Heart right ventricle (tissue), 16 donors: ENCODE measurements around the gene CCDC178. TPM values are rescaled to one million over a fixed set of nuclear protein-coding genes. Genes with fewer than 3 reads are reported as not detected.
"Not testable (repeated sequence)": the region's sequence is repeated elsewhere in the genome, so short reads cannot be mapped to it uniquely, and the experiment has no call there.

ENCODE experiments used
- ATAC-seq, 8 donors: fragments of 200-7000 bp; cut with Tn5 transposase; one replicate each; pipeline ENCODE4 v1.9.1; 2020; ENCODE audit warnings: mild to moderate bottlenecking in 8 of 8, moderate library complexity in 8 of 8, moderate number of reproducible peaks in 1 of 8
- DNase-seq, 2 donors: peaks; one replicate each; pipeline ENCODE4 v3.0.0-alpha.2; 2020
- H3K27ac ChIP-seq, 10 donors: fragments of 200-600 bp; sonication (generic) in 2 of 10; one replicate each; pipeline versions ENCODE4 v1.5.0 to v1.8.0; 2020 to 2022; ENCODE audit warnings: mild to moderate bottlenecking in 3 of 10
- H3K27me3 ChIP-seq, 7 donors: fragments of 200-600 bp; one replicate each; pipeline ENCODE4 v1.8.0; 2021 to 2022; ENCODE audit warnings: mild to moderate bottlenecking in 2 of 7
- H3K36me3 ChIP-seq, 9 donors: fragments of 200-600 bp; sonication (generic) in 1 of 9; one replicate each; pipeline versions ENCODE4 v1.5.0 to v1.8.0; 2020 to 2022; ENCODE audit warnings: mild to moderate bottlenecking in 2 of 9
- H3K4me1 ChIP-seq, 9 donors: fragments of 200-600 bp; sonication (generic) in 1 of 9; one replicate each; pipeline versions ENCODE4 v1.5.0 to v1.8.0; 2020 to 2022; ENCODE audit warnings: mild to moderate bottlenecking in 4 of 9
- H3K4me3 ChIP-seq, 10 donors: fragments of 200-600 bp; sonication (generic) in 2 of 10; one replicate each; pipeline versions ENCODE4 v1.5.0 to v1.8.0; 2020 to 2022; ENCODE audit warnings: mild to moderate bottlenecking in 7 of 10, moderate library complexity in 2 of 10
- H3K9me3 ChIP-seq, 11 donors: fragments of 200-600 bp in 10 of 11; sonication (generic) in 2 of 11; one replicate each; pipeline versions ENCODE4 v1.5.0 to v1.8.0; 2013 to 2022; ENCODE audit warnings: mild to moderate bottlenecking in 2 of 11, control low read depth in 1 of 11, moderate library complexity in 1 of 11
- WGBS, 2 donors: extraction: QIAGEN DNeasy Blood & Tissue Kit; methylation state at CpG; one replicate each; pipeline ENCODE4 v1.1.7; 2013; ENCODE audit warnings: inconsistent platforms in 1 of 2; 5-methylcytosine and 5-hydroxymethylcytosine counted together
- intact Hi-C, 10 donors: fragments of 100-400 bp; cut with DNase I; formaldehyde crosslinking; loops; one replicate each; pipeline versions ENCODE4 v1.11.1 to v1.14.2; 2022
- polyA plus RNA-seq, 2 donors: library from polyadenylated mRNA; stranded (reverse); fragments of 200-250 nt; gene quantifications; one replicate each; pipeline ENCODE4 v1.2.3, GENCODE V29; 2013
- total RNA-seq, 10 donors: library from RNA; stranded (reverse); fragmentation: NEBNext Ultra II Directional in 3 of 10; extraction: Animal tissue kit (Norgen Biotek cat#: 25700) in 3 of 10; gene quantifications; one replicate each; pipeline versions ENCODE4 v1.2.1 to v1.2.4, GENCODE V29; 2021 to 2023
- TF ChIP-seq, protein P1 (sequence below), 9 donors: fragments of 200-600 bp; sonication (generic) in 2 of 9; IDR thresholded peaks; one replicate each; pipeline versions ENCODE4 v1.5.0 to v1.8.0; 2021 to 2022; ENCODE audit warnings: antibody characterized with exemption in 9 of 9, mild to moderate bottlenecking in 5 of 9, moderate library complexity in 1 of 9
- donor health status: Arrhythmogenic right ventricular cardiomyopathy.
- donor health status: ischemic (EF 13 %, LVEDD 7.1; RV severe dilation, severe dysfunction).
- donor health status: healthy with polysubstance abuse.
- donor health status: DM: no; HTN: yes; CAD: no.
- donor health status: DM: no; HTN: no; CAD: no.
- donor health status: ischemic (EF 25% LVEDD 6.9; RV normal size, moderate dysfunction).
- donor health status: ischemic (EF 25% LVEDD 5.7; RV mildly dilated, moderate dysfunction).
- donor health status: healthy.
- donor health status: DM: yes; HTN: yes; CAD: no.
- donor health status: Ischemic cardiomyopathy.
- donor health status: ischemic (EF 35%, LVEDD 5.7; RV mildly dilated, moderate dysfunction).
- donor health status: nonischemic (EF 11% LVEDD 7.7; RV severe dilation, severe dysfunction).
- donor health status: DM: yes; HTN: yes; CAD: no.
- donor health status: PGD.
- donor health status: ischemic (EF 29% LVEDD 5.4; RV normal size, mild dysfunction).
- donor health status: nonischemic (EF 23%, LVEDD 6.1; RV moderate dilation, normal function).

CCDC178 gene
- total and polyA plus RNA-seq, 12 donors, result 0.28 to 1.5 (median 0.43) TPM; not detected in 6

GRCh38 chr18:32956591-32957315 is 483.8 kb downstream of the CCDC178 start:
- WGBS, 2 donors, result 49 to 53% methylated on average over 3 of the region's 3 CpGs

DNA sequence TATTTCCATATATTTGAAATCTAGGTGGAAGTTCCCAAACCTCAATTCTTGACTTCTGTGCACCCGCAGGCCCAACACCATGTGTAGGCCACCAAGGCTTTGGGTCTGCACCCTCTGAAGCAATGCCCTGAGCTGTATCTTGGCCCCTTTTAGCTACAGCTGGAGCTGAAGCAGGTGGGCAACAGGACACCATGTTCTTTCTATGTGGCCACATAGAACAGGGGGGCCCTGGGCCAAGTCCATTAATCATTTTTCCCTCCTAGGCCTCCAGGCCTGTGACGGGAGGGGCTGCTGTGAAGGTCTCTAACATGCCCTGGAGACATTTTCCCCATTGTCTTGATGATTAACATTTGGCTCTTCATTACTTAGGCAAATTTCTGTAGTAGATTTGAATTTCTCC is 488.2 kb downstream of the CCDC178 start:
- H3K9me3 ChIP-seq, H3K27me3 ChIP-seq, DNase-seq, H3K27ac ChIP-seq, H3K4me3 ChIP-seq, H3K4me1 ChIP-seq, H3K36me3 ChIP-seq, ATAC-seq, intact Hi-C loops: not testable (repeated sequence)
- WGBS, 2 donors, result 85 to 88% methylated on average over 2 of the region's 2 CpGs

More at GRCh38 chr18:32956591-32957315, 483.8 kb downstream of the CCDC178 start:
- no peak for DNase-seq
- Histone ChIP-seq H3K27me3 (no peaks in the 10 kb centered on the region), H3K9me3 (peaks cover 0 to 7% (median 0%) of the 10 kb centered on the region in 11 donors), H3K27ac (no peak overlapping the region), H3K4me1 (no peaks in the 10 kb centered on the region), H3K36me3 (no peaks in the 10 kb centered on the region), H3K4me3 (no peak overlapping the region)
- ATAC-seq, result no peak
- intact Hi-C loops, result no loop called here
- TF ChIP-seq, protein P1, sequence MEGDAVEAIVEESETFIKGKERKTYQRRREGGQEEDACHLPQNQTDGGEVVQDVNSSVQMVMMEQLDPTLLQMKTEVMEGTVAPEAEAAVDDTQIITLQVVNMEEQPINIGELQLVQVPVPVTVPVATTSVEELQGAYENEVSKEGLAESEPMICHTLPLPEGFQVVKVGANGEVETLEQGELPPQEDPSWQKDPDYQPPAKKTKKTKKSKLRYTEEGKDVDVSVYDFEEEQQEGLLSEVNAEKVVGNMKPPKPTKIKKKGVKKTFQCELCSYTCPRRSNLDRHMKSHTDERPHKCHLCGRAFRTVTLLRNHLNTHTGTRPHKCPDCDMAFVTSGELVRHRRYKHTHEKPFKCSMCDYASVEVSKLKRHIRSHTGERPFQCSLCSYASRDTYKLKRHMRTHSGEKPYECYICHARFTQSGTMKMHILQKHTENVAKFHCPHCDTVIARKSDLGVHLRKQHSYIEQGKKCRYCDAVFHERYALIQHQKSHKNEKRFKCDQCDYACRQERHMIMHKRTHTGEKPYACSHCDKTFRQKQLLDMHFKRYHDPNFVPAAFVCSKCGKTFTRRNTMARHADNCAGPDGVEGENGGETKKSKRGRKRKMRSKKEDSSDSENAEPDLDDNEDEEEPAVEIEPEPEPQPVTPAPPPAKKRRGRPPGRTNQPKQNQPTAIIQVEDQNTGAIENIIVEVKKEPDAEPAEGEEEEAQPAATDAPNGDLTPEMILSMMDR (IDR thresholded peaks at IDR 0.05), result no peak

DNA sequence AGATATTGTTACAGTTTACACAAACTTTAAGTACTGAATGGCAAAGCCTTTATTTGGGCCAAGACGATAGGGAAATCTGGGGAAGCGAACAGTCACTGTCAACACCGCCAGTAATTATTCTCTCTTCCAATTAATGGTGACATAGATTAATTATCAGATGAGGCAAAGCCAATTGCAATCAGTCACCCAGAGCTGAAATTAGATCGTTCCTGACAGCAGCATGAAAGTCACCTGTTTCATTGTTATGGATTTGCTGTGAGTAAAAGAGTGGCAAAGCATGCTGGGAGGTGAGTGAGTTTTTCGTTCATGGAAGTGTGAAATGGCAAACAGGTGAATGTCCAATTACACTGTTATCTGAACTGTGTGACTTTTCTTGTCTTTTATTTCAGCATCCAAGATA is 502.9 kb downstream of the CCDC178 start:
- Histone ChIP-seq H3K27me3 (no peaks in the 10 kb centered on the region), H3K9me3 (no peaks in the 10 kb centered on the region), H3K4me3 (no peak overlapping the region), H3K27ac (no peak overlapping the region), H3K36me3 (no peaks in the 10 kb centered on the region), H3K4me1 (no peaks in the 10 kb centered on the region)
- intact Hi-C loops, result no loop called here
- ATAC-seq (no peak), DNase-seq (no peak)
- TF ChIP-seq, protein P1 (IDR thresholded peaks at IDR 0.05), result no peak
- WGBS, 2 donors, result 68 to 70% methylated on average over 5 of the region's 5 CpGs

- H3K27ac ChIP-seq, result no peak overlapping the region
- TF ChIP-seq, protein P1 (IDR thresholded peaks at IDR 0.05), result no peak
- H3K4me1 ChIP-seq, result no peaks in the 10 kb centered on the region
- H3K27me3 ChIP-seq, result no peaks in the 10 kb centered on the region
- H3K9me3 ChIP-seq, result no peaks in the 10 kb centered on the region
- intact Hi-C loops, result no loop called here
- DNase-seq (no peak), ATAC-seq (no peak)
- WGBS, 2 donors, result 45 to 83% methylated on average over 1 of the region's 1 CpG
- no peak overlapping the region for H3K4me3 ChIP-seq
- H3K36me3 ChIP-seq, result no peaks in the 10 kb centered on the region
Measured at GRCh38 chr18:32937066-32937465, 503.5 kb downstream of the CCDC178 start.

- DNase-seq (no peak), ATAC-seq (no peak)
- 66 to 82% methylated on average over 4 of the region's 4 CpGs for WGBS, 2 donors
- Histone ChIP-seq H3K4me1 (no peaks in the 10 kb centered on the region), H3K27me3 (no peaks in the 10 kb centered on the region), H3K9me3 (no peaks in the 10 kb centered on the region), H3K27ac (no peak overlapping the region), H3K4me3 (no peak overlapping the region), H3K36me3 (no peaks in the 10 kb centered on the region)
- intact Hi-C loops, result no loop called here
- TF ChIP-seq, protein P1 (IDR thresholded peaks at IDR 0.05), result no peak
Measured at GRCh38 chr18:32934201-32934600, 506.3 kb downstream of the CCDC178 start.
